Right cardiac atrium (tissue), 5 donors: ENCODE measurements around the gene HSDL2. TPM values are rescaled to one million over a fixed set of nuclear protein-coding genes. Genes with fewer than 3 reads are reported as not detected.
A peak's percentile ranks its signal among the peaks of the same experiment; 100 is the strongest.

Source experiments
- ATAC-seq, 2 donors: fragments of 200-7000 bp; cut with Tn5 transposase; one replicate each; pipeline versions ENCODE4 v1.8.0 to v1.9.1; 2020; ENCODE audit warnings: moderate library complexity in 2 of 2, mild to moderate bottlenecking in 1 of 2
- DNase-seq, 3 donors: peaks; one replicate each; pipeline ENCODE4 v3.0.0-alpha.2; 2020
- H3K27ac ChIP-seq: one replicate; pipeline ENCODE4 v1.5.1; 2013; ENCODE audit warnings: mild to moderate bottlenecking, low read length, control low read depth, moderate library complexity
- H3K27me3 ChIP-seq: one replicate; pipeline ENCODE4 v1.6.1; 2013; ENCODE audit not compliant: control insufficient read depth, insufficient read depth
- H3K4me1 ChIP-seq: one replicate; pipeline ENCODE4 v1.6.1; 2013; ENCODE audit warnings: low read length; ENCODE audit not compliant: control insufficient read depth, insufficient read depth
- H3K4me3 ChIP-seq: one replicate; pipeline ENCODE4 v1.5.1; 2013; ENCODE audit warnings: low read length, control low read depth
- H3K9me3 ChIP-seq: one replicate; pipeline ENCODE4 v1.6.1; 2013; ENCODE audit warnings: low read length; ENCODE audit not compliant: control insufficient read depth
- WGBS: extraction: QIAGEN DNeasy Blood & Tissue Kit; methylation state at CpG from one replicate; pipeline ENCODE4 v1.1.7; 2013; 5-methylcytosine and 5-hydroxymethylcytosine counted together
- intact Hi-C, 4 donors: fragments of 100-400 bp; cut with DNase I; formaldehyde crosslinking; loops; one replicate each; pipeline versions ENCODE4 v1.11.0 to v1.14.0; 2022 to 2023
- long read RNA-seq, 4 donors: library from polyadenylated mRNA; unstranded; transcript quantifications; one replicate each; pipeline ENCODE4 v2.0.0, GENCODE V29; 2020 to 2021
- polyA plus RNA-seq: library from polyadenylated mRNA; stranded (reverse); fragments of 200-250 nt; gene quantifications from one replicate; pipeline ENCODE4 v1.2.3, GENCODE V29; 2013
- total RNA-seq, 4 donors: library from RNA; stranded (reverse); fragmentation: NEBNext Ultra II Directional; extraction: Animal tissue kit (Norgen Biotek cat#: 25700); gene quantifications; one replicate each; pipeline ENCODE4 v1.2.1, GENCODE V29; 2021
- donor health status: healthy with polysubstance abuse.
- donor health status: DM: no; HTN: yes; CAD: no.
- donor health status: DM: no; HTN: no; CAD: no.
- donor health status: DM: no; HTN: yes; CAD: no; lungs with severe emphysema.
- donor health status: DM: yes; HTN: yes; CAD: no.

Gene HSDL2
- 100 to 1,000 TPM; 102 to 120 (median 111) TPM for total RNA-seq
- polyA plus RNA-seq: 87.6 TPM
- long read RNA-seq, donor 1, transcript HSDL2-202 (11 exons, 3,350 nt): major isoform, 206 of 244 reads
- long read RNA-seq, donor 1, partial matches to known transcripts: 14 of 244 reads
- long read RNA-seq, donor 1, other reads (novel, unspliced or antisense): 23 of 244 reads
- long read RNA-seq, donor 2, transcript HSDL2-202 (11 exons, 3,350 nt): major isoform, 114 of 137 reads
- long read RNA-seq, donor 2, partial matches to known transcripts: 4 of 137 reads
- long read RNA-seq, donor 2, other reads (novel, unspliced or antisense): 18 of 137 reads
- long read RNA-seq, donor 3, transcript HSDL2-201 (9 exons, 2,983 nt): minor isoform, 17 of 675 reads
- long read RNA-seq, donor 3, transcript HSDL2-202 (11 exons, 3,350 nt): major isoform, 560 of 675 reads
- long read RNA-seq, donor 3, partial matches to known transcripts: 46 of 675 reads
- long read RNA-seq, donor 3, other reads (novel, unspliced or antisense): 52 of 675 reads
- long read RNA-seq, donor 4, transcript HSDL2-202 (11 exons, 3,350 nt): major isoform, 137 of 153 reads
- long read RNA-seq, donor 4, partial matches to known transcripts: 4 of 153 reads
- long read RNA-seq, donor 4, other reads (novel, unspliced or antisense): 9 of 153 reads

- H3K4me1 ChIP-seq: peaks cover 3% of the 10 kb centered on the region
- H3K27me3 ChIP-seq: no peaks in the 10 kb centered on the region
- DNase-seq (no peak), ATAC-seq (peak; percentile 47 to 70)
- intact Hi-C loops: no loop called here
- H3K9me3 ChIP-seq: no peaks in the 10 kb centered on the region
- peak within 1 kb of the TSS; percentile 72 for H3K4me3 ChIP-seq
- H3K27ac ChIP-seq: peak within 1 kb of the TSS; percentile 95
- WGBS: under 1% methylated on average over 43 of the region's 43 CpGs
Observed at GRCh38 chr9:112380102-112380824, at the start of gene HSDL2. HSDL2 (plus strand) TSS chr9:112380108; CDS start chr9:112380164, 56 bp downstream.

- WGBS: 69% methylated on average over 4 of the region's 4 CpGs
- Histone ChIP-seq H3K9me3 (no peaks in the 10 kb centered on the region), H3K27ac (no peak overlapping the region), H3K27me3 (no peaks in the 10 kb centered on the region), H3K4me1 (peaks cover 2% of the 10 kb centered on the region), H3K4me3 (peak overlapping the region; percentile 93)
- ATAC-seq (no peak), DNase-seq (no peak)
- intact Hi-C loops: loop anchor here in 1 of 4 donors (10.0 kb wide), 1 partner anchor 237 kb away; no protein-coding TSS in a partner anchor
Observed at GRCh38 chr9:112331674-112331952, 48.3 kb upstream of the HSDL2 start.

- peak overlapping the region; percentile 93 for H3K4me3 ChIP-seq
- intact Hi-C loops: loop anchor here in 1 of 4 donors (10.0 kb wide), 1 partner anchor 237 kb away; no protein-coding TSS in a partner anchor
- 11% methylated on average over 4 of the region's 4 CpGs for WGBS
- H3K27me3 ChIP-seq: no peaks in the 10 kb centered on the region
- H3K4me1 ChIP-seq: peaks cover 2% of the 10 kb centered on the region
- ATAC-seq (no peak), DNase-seq (no peak)
- no peaks in the 10 kb centered on the region for H3K9me3 ChIP-seq
- no peak overlapping the region for H3K27ac ChIP-seq
Observed at GRCh38 chr9:112332214-112332613, 47.7 kb upstream of the HSDL2 start.

- ATAC-seq (no peak), DNase-seq (no peak)
- Histone ChIP-seq H3K4me1 (peaks cover 2% of the 10 kb centered on the region), H3K9me3 (no peaks in the 10 kb centered on the region), H3K27ac (peak overlapping the region; percentile 100), H3K4me3 (peak overlapping the region; percentile 93), H3K27me3 (no peaks in the 10 kb centered on the region)
- intact Hi-C loops: loop anchor here in 1 of 4 donors (10.0 kb wide), 1 partner anchor 238 kb away; no protein-coding TSS in a partner anchor
- WGBS: under 1% methylated on average over 19 of the region's 19 CpGs
Observed at GRCh38 chr9:112332674-112332976, 47.3 kb upstream of the HSDL2 start.

- under 1% methylated on average over 90 of the region's 90 CpGs for WGBS
- H3K4me1 ChIP-seq: peaks cover 2% of the 10 kb centered on the region
- peak; percentile 83 to 86 for ATAC-seq
- intact Hi-C loops: loop anchor here in 1 of 4 donors (10.0 kb wide), 1 partner anchor 238 kb away; no protein-coding TSS in a partner anchor
- peak within 1 kb of the TSS; percentile 100 for H3K27ac ChIP-seq
- H3K27me3 ChIP-seq: no peaks in the 10 kb centered on the region
- peak within 1 kb of the TSS; percentile 93 for H3K4me3 ChIP-seq
- H3K9me3 ChIP-seq: no peaks in the 10 kb centered on the region
- peak; percentile 81 to 92 (median 91) for DNase-seq
Observed at GRCh38 chr9:112332977-112333638, 46.8 kb upstream of the HSDL2 start, which contains the start of gene PTBP3. PTBP3 (minus strand) TSS chr9:112333619; CDS start chr9:112297865, 35,754 bp downstream.

- no peaks in the 10 kb centered on the region for H3K4me1 ChIP-seq
- peak overlapping the region; percentile 93 for H3K4me3 ChIP-seq
- H3K27ac ChIP-seq: peak overlapping the region; percentile 100
- peak; percentile 95 to 99 (median 98) for DNase-seq
- no peaks in the 10 kb centered on the region for H3K27me3 ChIP-seq
- intact Hi-C loops: loop anchor here in 1 of 4 donors (10.0 kb wide), 1 partner anchor 239 kb away; no protein-coding TSS in a partner anchor
- no peaks in the 10 kb centered on the region for H3K9me3 ChIP-seq
- peak; percentile 97 for ATAC-seq
- WGBS: under 1% methylated on average over 72 of the region's 72 CpGs
Observed at GRCh38 chr9:112333639-112334431, 46.1 kb upstream of the HSDL2 start.

- 19% methylated on average over 8 of the region's 8 CpGs for WGBS
- no peaks in the 10 kb centered on the region for H3K27me3 ChIP-seq
- intact Hi-C loops: loop anchor here in 1 of 4 donors (10.0 kb wide), 1 partner anchor 240 kb away; no protein-coding TSS in a partner anchor
- no peak for ATAC-seq
- peak overlapping the region; percentile 93 for H3K4me3 ChIP-seq
- no peaks in the 10 kb centered on the region for H3K9me3 ChIP-seq
- no peak overlapping the region for H3K27ac ChIP-seq
- H3K4me1 ChIP-seq: no peaks in the 10 kb centered on the region
- peak in 2 of 3 donors; percentile 23 to 64 for DNase-seq
Observed at GRCh38 chr9:112334432-112334841, 45.5 kb upstream of the HSDL2 start.

GRCh38 chr9:112337547-112337946, 42.4 kb upstream of the HSDL2 start:
- DNase-seq: no peak
- no peak overlapping the region for H3K4me3 ChIP-seq
- H3K27me3 ChIP-seq: no peaks in the 10 kb centered on the region
- H3K4me1 ChIP-seq: no peaks in the 10 kb centered on the region
- no peak overlapping the region for H3K27ac ChIP-seq
- 62% methylated on average over 1 of the region's 1 CpG for WGBS
- intact Hi-C loops: loop anchor here in 1 of 4 donors (10.0 kb wide), 1 partner anchor 243 kb away; no protein-coding TSS in a partner anchor
- H3K9me3 ChIP-seq: no peaks in the 10 kb centered on the region
- no peak for ATAC-seq

GRCh38 chr9:112338561-112338960, 41.3 kb upstream of the HSDL2 start:
- Histone ChIP-seq H3K4me3 (no peak overlapping the region), H3K27me3 (no peaks in the 10 kb centered on the region), H3K4me1 (no peaks in the 10 kb centered on the region), H3K9me3 (no peaks in the 10 kb centered on the region), H3K27ac (no peak overlapping the region)
- 69% methylated on average over 3 of the region's 3 CpGs for WGBS
- intact Hi-C loops: loop anchor here in 1 of 4 donors (10.0 kb wide), 1 partner anchor 244 kb away; no protein-coding TSS in a partner anchor
- DNase-seq (no peak), ATAC-seq (no peak)
